Measurements from ENCODE around the gene EML6.

EML6 gene

GRCh38 chr2:54901224-54901986 lies 177.9 kb downstream of the EML6 start:
- Histone ChIP-seq H4K20me1 (ENCODE audit: insufficient read depth, low read length, poor library complexity, severe bottlenecking) (no peaks in the 10 kb centered on the region), H3K9me2 (replicated peaks; ENCODE audit: low read depth, low read length) (no peaks in the 10 kb centered on the region), H3K27me3 (ENCODE audit: insufficient read depth, low read length, poor library complexity, severe bottlenecking) (no peaks in the 10 kb centered on the region), H3K36me3 (ENCODE audit: insufficient read depth, low read length) (no peaks in the 10 kb centered on the region), H3K4me1 (ENCODE audit: insufficient read depth, low read length, poor library complexity, severe bottlenecking) (peaks cover 28% of the 10 kb centered on the region), H3K4me2 (ENCODE audit: low read depth, low read length, poor library complexity, severe bottlenecking) (no peak overlapping the region), H3F3A (ENCODE audit: low read depth) (no peaks in the 10 kb centered on the region), H2AFZ (ENCODE audit: low read length) (no peak overlapping the region), H3K79me2 (ENCODE audit: insufficient read depth, low read length) (no peaks in the 10 kb centered on the region), H3K9me3 (ENCODE audit: insufficient read depth, low read depth, low read length) (no peaks in the 10 kb centered on the region), H3K4me3 (ENCODE audit: low read length, poor library complexity, severe bottlenecking) (no peak overlapping the region), H3K9ac (ENCODE audit: low read depth, low read length, poor library complexity, severe bottlenecking) (no peak overlapping the region)
- no peak for TF ChIP-seq CTCF (conservative IDR thresholded peaks at IDR 0.05; ENCODE audit: low read length)
- TF ChIP-seq EZH2phosphoT487 (IDR thresholded peaks at IDR 0.05; ENCODE audit: borderline replicate concordance) = no peak

GRCh38 chr2:54902763-54903162 lies 179.3 kb downstream of the EML6 start:
- TF ChIP-seq CTCF (conservative IDR thresholded peaks at IDR 0.05; ENCODE audit: low read length) (no peak), EZH2phosphoT487 (IDR thresholded peaks at IDR 0.05; ENCODE audit: borderline replicate concordance) (no peak)
- Histone ChIP-seq H4K20me1 (ENCODE audit: insufficient read depth, low read length, poor library complexity, severe bottlenecking) (no peaks in the 10 kb centered on the region), H3K79me2 (ENCODE audit: insufficient read depth, low read length) (no peaks in the 10 kb centered on the region), H3K4me3 (ENCODE audit: low read length, poor library complexity, severe bottlenecking) (no peak overlapping the region), H3K4me2 (ENCODE audit: low read depth, low read length, poor library complexity, severe bottlenecking) (no peak overlapping the region), H3K9me3 (ENCODE audit: insufficient read depth, low read depth, low read length) (no peaks in the 10 kb centered on the region), H3F3A (ENCODE audit: low read depth) (no peaks in the 10 kb centered on the region), H2AFZ (ENCODE audit: low read length) (no peak overlapping the region), H3K9ac (ENCODE audit: low read depth, low read length, poor library complexity, severe bottlenecking) (no peak overlapping the region), H3K27me3 (ENCODE audit: insufficient read depth, low read length, poor library complexity, severe bottlenecking) (no peaks in the 10 kb centered on the region), H3K9me2 (replicated peaks; ENCODE audit: low read depth, low read length) (no peaks in the 10 kb centered on the region), H3K4me1 (ENCODE audit: insufficient read depth, low read length, poor library complexity, severe bottlenecking) (peaks cover 25% of the 10 kb centered on the region), H3K36me3 (ENCODE audit: insufficient read depth, low read length) (no peaks in the 10 kb centered on the region)

- peak overlapping the region; percentile 2 for H3K9ac ChIP-seq (ENCODE audit: low read depth, low read length, poor library complexity, severe bottlenecking)
- peak overlapping the region; percentile 23 for H3K4me2 ChIP-seq (ENCODE audit: low read depth, low read length, poor library complexity, severe bottlenecking)
Measured at GRCh38 chr2:54903736-54904554, 180.5 kb downstream of the EML6 start.

More at GRCh38 chr2:54903736-54904554, 180.5 kb downstream of the EML6 start:
- Histone ChIP-seq H3K9me3 (ENCODE audit: insufficient read depth, low read depth, low read length) (no peaks in the 10 kb centered on the region), H3K79me2 (ENCODE audit: insufficient read depth, low read length) (no peaks in the 10 kb centered on the region), H2AFZ (ENCODE audit: low read length) (peak overlapping the region; percentile 69; the same call in 1 of the 2 replicates), H3K4me3 (ENCODE audit: low read length, poor library complexity, severe bottlenecking) (no peak overlapping the region), H3K36me3 (ENCODE audit: insufficient read depth, low read length) (no peaks in the 10 kb centered on the region), H4K20me1 (ENCODE audit: insufficient read depth, low read length, poor library complexity, severe bottlenecking) (no peaks in the 10 kb centered on the region), H3K4me1 (ENCODE audit: insufficient read depth, low read length, poor library complexity, severe bottlenecking) (peaks cover 15% of the 10 kb centered on the region), H3K27me3 (ENCODE audit: insufficient read depth, low read length, poor library complexity, severe bottlenecking) (no peaks in the 10 kb centered on the region), H3F3A (ENCODE audit: low read depth) (no peaks in the 10 kb centered on the region), H3K9me2 (replicated peaks; ENCODE audit: low read depth, low read length) (no peaks in the 10 kb centered on the region)
- no peak for TF ChIP-seq CTCF (conservative IDR thresholded peaks at IDR 0.05; ENCODE audit: low read length)
- TF ChIP-seq EZH2phosphoT487 (IDR thresholded peaks at IDR 0.05; ENCODE audit: borderline replicate concordance) = no peak
